Smooth muscle cell (in vitro differentiated cells): ENCODE measurements around the gene PAN2. TPM values are rescaled to one million over a fixed set of nuclear protein-coding genes. Genes with fewer than 3 reads are reported as not detected.
"Not testable (repeated sequence)": the region's sequence is repeated elsewhere in the genome, so short reads cannot be mapped to it uniquely, and the experiment has no call there.

Experiments used
- DNase-seq: peaks from one replicate; lab custom pipeline; 2025; ENCODE audit not compliant: unreplicated experiment; lab: John Stamatoyannopoulos, UW
- H2AFZ ChIP-seq: fragments of 200-600 bp; sonication (generic); 2 replicates; pipeline ENCODE4 v1.6.0; 2016; ENCODE audit warnings: antibody characterized with exemption, low read depth, mild to moderate bottlenecking
- H3F3A ChIP-seq: fragments of 200-600 bp; sonication (generic); 2 replicates; pipeline ENCODE4 v1.6.0; 2017; ENCODE audit warnings: antibody characterized with exemption, low read depth
- H3K27ac ChIP-seq: fragments of 200-600 bp; sonication (generic); 2 replicates; pipeline ENCODE4 v1.5.1; 2016; ENCODE audit warnings: low read depth, mild to moderate bottlenecking
- H3K27me3 ChIP-seq: fragments of 200-600 bp; sonication (generic); 2 replicates; pipeline ENCODE4 v1.6.1; 2016; ENCODE audit warnings: low read depth, mild to moderate bottlenecking
- H3K36me3 ChIP-seq: fragments of 200-600 bp; sonication (generic); 2 replicates; pipeline ENCODE4 v1.5.1; 2016; ENCODE audit warnings: low read depth
- H3K4me1 ChIP-seq: fragments of 200-600 bp; sonication (generic); 2 replicates; pipeline ENCODE4 v1.5.1; 2016; ENCODE audit warnings: low read depth
- H3K4me2 ChIP-seq: fragments of 200-600 bp; sonication (generic); 2 replicates; pipeline ENCODE4 v1.6.0; 2016; ENCODE audit warnings: mild to moderate bottlenecking
- H3K4me3 ChIP-seq: fragments of 200-600 bp; sonication (generic); 2 replicates; pipeline ENCODE4 v1.5.1; 2016; ENCODE audit warnings: mild to moderate bottlenecking
- H3K79me2 ChIP-seq: fragments of 200-600 bp; sonication (generic); 2 replicates; pipeline ENCODE4 v1.6.0; 2016; ENCODE audit warnings: low read depth, mild to moderate bottlenecking
- H3K9ac ChIP-seq: fragments of 200-600 bp; sonication (generic); 2 replicates; pipeline ENCODE4 v1.6.0; 2016; ENCODE audit warnings: low read depth
- H3K9me3 ChIP-seq: fragments of 200-600 bp; sonication (generic); replicated peaks from 2 replicates; pipeline ENCODE4 v1.5.1; 2016; ENCODE audit warnings: low read depth
- H4K20me1 ChIP-seq: fragments of 200-600 bp; sonication (generic); 2 replicates; pipeline ENCODE4 v1.6.0; 2016; ENCODE audit warnings: low read depth
- CTCF ChIP-seq: fragments of 200-600 bp; sonication (generic); IDR thresholded peaks from 2 replicates; pipeline ENCODE4 v1.5.1; 2017; ENCODE audit warnings: borderline replicate concordance, mild to moderate bottlenecking, antibody characterized with exemption; ENCODE audit not compliant: insufficient read depth, poor library complexity, severe bottlenecking
- WGBS: methylation state at CpG from one replicate; pipeline ENCODE4 v1.1.7; 2016; ENCODE audit warnings: low lambda C conversion rate; 5-methylcytosine and 5-hydroxymethylcytosine counted together
- polyA plus RNA-seq: library from polyadenylated mRNA; unstranded; fragments of >200 nt; fragmentation: Nextera tagmentation; extraction: Ambion mirVana; gene quantifications from 2 replicates; pipeline ENCODE4 v1.2.1, GENCODE V29; 2016
- total RNA-seq: library from RNA; depleted of rRNA; stranded (reverse); fragments of >200 nt; gene quantifications from 2 replicates; pipeline ENCODE4 v1.2.3, GENCODE V29; 2014

PAN2 gene
- total and polyA plus RNA-seq, 2 experiments from 2014 or later = 14.7 to 55.6 TPM

GRCh38 chr12:56326533-56326932, 7.3 kb downstream of the PAN2 start:
- H3K9ac ChIP-seq = no peak overlapping the region
- H3K4me3 ChIP-seq = no peak overlapping the region
- no peak overlapping the region for H3K27ac ChIP-seq
- H2AFZ ChIP-seq = no peak overlapping the region
- no peaks in the 10 kb centered on the region for H3K9me3 ChIP-seq
- H3K36me3 ChIP-seq = no peaks in the 10 kb centered on the region
- no peak for TF ChIP-seq CTCF
- no peaks in the 10 kb centered on the region for H4K20me1 ChIP-seq
- no peak overlapping the region for H3K4me2 ChIP-seq
- WGBS = 96% methylated on average over 6 of the region's 6 CpGs
- no peak for DNase-seq
- H3K27me3 ChIP-seq = no peaks in the 10 kb centered on the region
- no peaks in the 10 kb centered on the region for H3F3A ChIP-seq
- no peaks in the 10 kb centered on the region for H3K4me1 ChIP-seq
- H3K79me2 ChIP-seq = no peaks in the 10 kb centered on the region

- WGBS = 97% methylated on average over 8 of the region's 8 CpGs
- no peak for TF ChIP-seq CTCF
- Histone ChIP-seq H3K79me2 (no peaks in the 10 kb centered on the region), H3K4me2 (no peak overlapping the region), H2AFZ (no peak overlapping the region), H3F3A (no peaks in the 10 kb centered on the region), H3K9me3 (no peaks in the 10 kb centered on the region), H4K20me1 (no peaks in the 10 kb centered on the region), H3K4me3 (no peak overlapping the region), H3K27me3 (no peaks in the 10 kb centered on the region), H3K4me1 (no peaks in the 10 kb centered on the region), H3K9ac (no peak overlapping the region), H3K36me3 (no peaks in the 10 kb centered on the region), H3K27ac (no peak overlapping the region)
- no peak for DNase-seq
Observed at GRCh38 chr12:56326126-56326525, 7.7 kb downstream of the PAN2 start.

- H3K27ac ChIP-seq = peak overlapping the region; percentile 49
- no peaks in the 10 kb centered on the region for H3K36me3 ChIP-seq
- H3K27me3 ChIP-seq = no peaks in the 10 kb centered on the region
- H3K4me2 ChIP-seq = peak overlapping the region; percentile 35
- no peak overlapping the region for H2AFZ ChIP-seq
- no peaks in the 10 kb centered on the region for H3K4me1 ChIP-seq
- 67% methylated on average over 6 of the region's 6 CpGs for WGBS
- peak overlapping the region; percentile 43 for H3K9ac ChIP-seq
- no peaks in the 10 kb centered on the region for H3F3A ChIP-seq
- no peaks in the 10 kb centered on the region for H4K20me1 ChIP-seq
- H3K79me2 ChIP-seq = no peaks in the 10 kb centered on the region
- no peak for TF ChIP-seq CTCF
- H3K9me3 ChIP-seq = no peaks in the 10 kb centered on the region
- no peak overlapping the region for H3K4me3 ChIP-seq
- no peak for DNase-seq
Observed at GRCh38 chr12:56324206-56324605, 9.6 kb downstream of the PAN2 start.

GRCh38 chr12:56321610-56322009, 12.2 kb downstream of the PAN2 start:
- H3K4me2 ChIP-seq, H3K4me1 ChIP-seq, H3K27ac ChIP-seq, H3K9me3 ChIP-seq, H3K9ac ChIP-seq, H3K79me2 ChIP-seq, H2AFZ ChIP-seq, H4K20me1 ChIP-seq, H3K27me3 ChIP-seq, H3K36me3 ChIP-seq, DNase-seq, H3F3A ChIP-seq, H3K4me3 ChIP-seq: not testable (repeated sequence)
- WGBS = 96% methylated on average over 8 of the region's 8 CpGs
